DND-41 (cell line): ENCODE results near the gene CD79A.

ENCODE experiments used
- ATAC-seq: fragments of 200-7000 bp; cut with Tn5 transposase; 3 replicates; pipeline ENCODE4 v1.9.1; 2021; ENCODE audit warnings: low read depth; ENCODE audit not compliant: insufficient read depth
- DNase-seq: peaks from one replicate; pipeline ENCODE4 v3.0.0-alpha.2; 2020
- H2AFZ ChIP-seq: 2 replicates; pipeline ENCODE4 v1.6.0; 2012; ENCODE audit warnings: low read depth, low read length
- H3K27ac ChIP-seq: 2 replicates; pipeline ENCODE4 v1.5.1; 2012; ENCODE audit warnings: low read length, inconsistent platforms
- H3K27me3 ChIP-seq: fragments of 200-600 bp; sonication (generic); 2 replicates; pipeline ENCODE4 v1.6.0; 2012; ENCODE audit warnings: low read length, mild to moderate bottlenecking, inconsistent platforms; ENCODE audit not compliant: insufficient read depth, poor library complexity
- H3K36me3 ChIP-seq: 2 replicates; pipeline ENCODE4 v1.5.1; 2012; ENCODE audit warnings: low read length, inconsistent platforms; ENCODE audit not compliant: insufficient read depth
- H3K4me1 ChIP-seq: 2 replicates; pipeline ENCODE4 v1.5.1; 2012; ENCODE audit warnings: mild to moderate bottlenecking, low read length; ENCODE audit not compliant: insufficient read depth
- H3K4me2 ChIP-seq: 2 replicates; pipeline ENCODE4 v1.6.0; 2012; ENCODE audit warnings: mild to moderate bottlenecking, moderate library complexity, low read length, inconsistent platforms; ENCODE audit not compliant: insufficient read depth
- H3K4me3 ChIP-seq, 2 experiments: fragments of 200-600 bp in 1 of 2; shearing (Covaris generic) in 1 of 2; 2 replicates each; pipeline ENCODE4 v1.5.1; 2012 to 2016; ENCODE audit warnings: inconsistent platforms in 2 of 2, low read length in 2 of 2, mild to moderate bottlenecking in 2 of 2, low read depth in 1 of 2, moderate library complexity in 1 of 2
- H3K79me2 ChIP-seq: 2 replicates; pipeline ENCODE4 v1.6.0; 2012; ENCODE audit warnings: low read length, inconsistent platforms; ENCODE audit not compliant: insufficient read depth
- H3K9ac ChIP-seq: 2 replicates; pipeline ENCODE4 v1.6.0; 2012; ENCODE audit warnings: low read depth, mild to moderate bottlenecking, inconsistent platforms, low read length, moderate library complexity
- H3K9me3 ChIP-seq: 2 replicates; pipeline ENCODE4 v1.5.1; 2012; ENCODE audit warnings: low read length, moderate library complexity, mild to moderate bottlenecking, inconsistent platforms; ENCODE audit not compliant: insufficient read depth, severe bottlenecking
- H4K20me1 ChIP-seq: 2 replicates; pipeline ENCODE4 v1.6.0; 2012; ENCODE audit warnings: low read length; ENCODE audit not compliant: insufficient read depth
- CTCF ChIP-seq: IDR thresholded peaks from 2 replicates; pipeline ENCODE4 v1.5.1; 2012; ENCODE audit warnings: borderline replicate concordance, low read length, moderate library complexity, mild to moderate bottlenecking; ENCODE audit not compliant: poor library complexity, severe bottlenecking; ENCODE audit errors: extremely low read depth
- EZH2 ChIP-seq: IDR thresholded peaks from 3 replicates; pipeline ENCODE4 v1.6.1; 2012; ENCODE audit warnings: borderline replicate concordance, low read depth, mild to moderate bottlenecking, moderate library complexity, low read length, inconsistent platforms; ENCODE audit not compliant: severe bottlenecking

Gene CD79A

DNA sequence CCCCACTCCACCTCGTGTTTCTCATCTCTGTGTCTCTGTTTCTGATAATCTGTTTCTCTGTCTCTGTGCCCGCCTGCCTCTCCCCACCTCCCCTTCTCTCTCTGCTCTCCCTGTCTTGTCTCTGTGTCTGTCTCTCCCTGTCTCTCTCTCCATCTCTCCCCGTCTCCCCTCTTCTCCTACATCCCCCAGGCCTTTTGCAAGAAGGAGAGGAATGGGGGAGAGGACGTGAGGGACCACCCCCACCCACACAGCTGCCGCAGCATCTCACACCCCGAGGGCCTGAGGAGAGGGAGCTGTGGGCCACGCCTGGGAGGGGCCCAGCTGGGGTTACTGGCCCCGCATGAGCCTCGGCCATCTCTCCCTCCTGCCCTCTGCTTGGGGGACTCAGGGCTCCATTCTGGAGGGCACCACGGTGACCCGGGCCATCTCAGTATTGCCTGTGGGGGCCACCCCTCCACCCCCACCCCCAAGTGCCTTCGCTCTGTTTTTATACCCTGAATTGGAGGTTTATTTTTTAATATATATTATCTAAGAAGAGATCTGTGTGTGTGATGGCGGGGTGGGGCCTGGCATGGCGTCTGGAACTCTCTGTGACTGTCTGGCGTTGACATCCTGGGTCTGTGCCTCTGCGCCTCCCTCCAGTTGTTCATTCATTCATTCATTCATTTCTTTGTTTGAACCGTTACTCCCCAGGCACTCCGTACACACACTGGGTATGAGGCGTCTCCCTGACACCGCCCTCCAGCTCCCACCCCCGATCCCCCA is 30.0 kb downstream of the CD79A start:
- peaks cover 79% of the 10 kb centered on the region for H3K36me3 ChIP-seq
- no peak for DNase-seq
- H3K9me3 ChIP-seq: no peaks in the 10 kb centered on the region
- no peak for ATAC-seq
- no peak overlapping the region for H3K4me3 ChIP-seq
- H3K27me3 ChIP-seq: no peaks in the 10 kb centered on the region
- H3K9ac ChIP-seq: no peak overlapping the region
- H4K20me1 ChIP-seq: peaks cover 57% of the 10 kb centered on the region
- TF ChIP-seq CTCF (no peak), EZH2 (no peak)
- no peak overlapping the region for H3K27ac ChIP-seq
- H3K4me1 ChIP-seq: no peaks in the 10 kb centered on the region
- no peak overlapping the region for H2AFZ ChIP-seq
- no peaks in the 10 kb centered on the region for H3K79me2 ChIP-seq
- H3K4me2 ChIP-seq: no peak overlapping the region

- H3K9ac ChIP-seq: no peak overlapping the region
- H3K4me2 ChIP-seq: no peak overlapping the region
- H2AFZ ChIP-seq: no peak overlapping the region
- no peak for TF ChIP-seq CTCF
- TF ChIP-seq EZH2: no peak
- H3K36me3 ChIP-seq: peaks cover 69% of the 10 kb centered on the region
- no peaks in the 10 kb centered on the region for H3K79me2 ChIP-seq
- H3K4me1 ChIP-seq: no peaks in the 10 kb centered on the region
- H3K9me3 ChIP-seq: no peaks in the 10 kb centered on the region
- ATAC-seq (no peak), DNase-seq (no peak)
- H4K20me1 ChIP-seq: peaks cover 56% of the 10 kb centered on the region
- H3K27ac ChIP-seq: no peak overlapping the region
- no peak overlapping the region for H3K4me3 ChIP-seq
- no peaks in the 10 kb centered on the region for H3K27me3 ChIP-seq
These were observed 31.0 kb downstream of the CD79A start for GRCh38 chr19:41907994-41908615.

DNA sequence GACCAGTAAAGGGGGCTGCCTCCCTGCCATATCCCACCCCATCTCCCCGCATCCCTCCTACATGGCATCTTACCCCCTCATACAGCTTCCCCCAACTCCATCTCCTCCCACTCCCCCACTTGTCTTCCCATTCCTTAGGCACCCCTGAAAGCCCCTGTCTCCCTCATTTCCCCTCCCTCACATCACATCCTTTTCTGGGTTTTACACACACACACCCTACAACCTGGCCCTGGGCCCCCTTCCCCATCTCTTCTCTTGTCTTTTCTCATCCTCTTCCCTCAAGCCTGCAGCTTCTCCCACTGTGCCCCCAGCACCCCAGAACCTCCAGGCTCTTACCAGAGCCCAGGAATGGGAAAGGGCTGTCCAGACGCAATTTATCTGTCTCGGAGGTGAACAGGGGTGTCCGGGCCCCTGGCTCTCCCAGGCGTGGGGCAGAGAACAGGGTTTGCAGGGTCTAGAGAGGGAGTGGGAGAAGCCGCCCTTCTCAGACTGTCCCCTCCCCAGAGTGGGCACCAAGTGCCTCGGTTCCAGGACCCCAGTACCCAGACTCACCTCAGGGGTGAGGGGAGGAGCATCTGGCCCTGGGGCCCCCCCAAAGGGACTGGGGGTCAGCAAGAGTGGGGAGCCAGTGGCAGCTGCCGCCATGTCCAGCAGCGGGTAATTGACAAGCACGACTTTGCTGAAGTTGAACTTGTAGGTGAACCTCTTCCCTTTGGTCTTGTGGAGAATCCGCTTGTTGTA is 31.8 kb downstream of the CD79A start:
- DNase-seq (no peak), ATAC-seq (no peak)
- TF ChIP-seq CTCF: no peak
- TF ChIP-seq EZH2: no peak
- H3K79me2 ChIP-seq: no peaks in the 10 kb centered on the region
- H3K36me3 ChIP-seq: peaks cover 61% of the 10 kb centered on the region
- H3K27me3 ChIP-seq: no peaks in the 10 kb centered on the region
- H3K4me1 ChIP-seq: no peaks in the 10 kb centered on the region
- no peaks in the 10 kb centered on the region for H3K9me3 ChIP-seq
- H4K20me1 ChIP-seq: peaks cover 49% of the 10 kb centered on the region
- no peak overlapping the region; the same call in 1 of the 2 replicates for H3K27ac ChIP-seq
- no peak overlapping the region for H2AFZ ChIP-seq
- no peak overlapping the region for H3K4me3 ChIP-seq
- H3K9ac ChIP-seq: no peak overlapping the region
- no peak overlapping the region for H3K4me2 ChIP-seq
